Measurements from ENCODE around the gene FMO5.

FMO5 gene

GRCh38 chr1:147238925-147239820 is 14.0 kb upstream of the FMO5 start:
- no peak overlapping the region for H3K27ac ChIP-seq (ENCODE audit: low read depth, low read length)
- H3F3A ChIP-seq (ENCODE audit: control insufficient read depth, insufficient read depth), result no peaks in the 10 kb centered on the region
- H3K4me2 ChIP-seq (ENCODE audit: low read length), result no peak overlapping the region
- peaks cover 8% of the 10 kb centered on the region; the same call in 1 of the 2 replicates for H4K20me1 ChIP-seq (ENCODE audit: control insufficient read depth, insufficient read depth, low read depth, low read length)
- peaks cover 10% of the 10 kb centered on the region for H3K36me3 ChIP-seq (ENCODE audit: control insufficient read depth, low read length)
- no peaks in the 10 kb centered on the region for H3K27me3 ChIP-seq (ENCODE audit: control insufficient read depth, low read length)
- peaks cover 14% of the 10 kb centered on the region for H3K4me1 ChIP-seq (ENCODE audit: control insufficient read depth, low read length)
- peaks cover 17% of the 10 kb centered on the region for H3K79me2 ChIP-seq (ENCODE audit: control insufficient read depth, low read length)
- H3K4me3 ChIP-seq (ENCODE audit: low read length), result no peak overlapping the region
- no peak for TF ChIP-seq EZH2phosphoT487 (IDR thresholded peaks at IDR 0.05; ENCODE audit: borderline replicate concordance, low read length)
- no peak for TF ChIP-seq CTCF (IDR thresholded peaks at IDR 0.05; ENCODE audit: low read depth, low read length, poor library complexity, severe bottlenecking)
- no peaks in the 10 kb centered on the region for H3K9me2 ChIP-seq (replicated peaks; ENCODE audit: control insufficient read depth, low read length)
- peaks cover 22% of the 10 kb centered on the region for H3K9me3 ChIP-seq (ENCODE audit: control insufficient read depth, insufficient read depth, low read length)

GRCh38 chr1:147238053-147238902 is 13.1 kb upstream of the FMO5 start:
- no peaks in the 10 kb centered on the region for H3K27me3 ChIP-seq (ENCODE audit: control insufficient read depth, low read length)
- H3K9me3 ChIP-seq (ENCODE audit: control insufficient read depth, insufficient read depth, low read length), result peaks cover 22% of the 10 kb centered on the region
- peaks cover 9% of the 10 kb centered on the region for H3K4me1 ChIP-seq (ENCODE audit: control insufficient read depth, low read length)
- no peaks in the 10 kb centered on the region for H4K20me1 ChIP-seq (ENCODE audit: control insufficient read depth, insufficient read depth, low read depth, low read length)
- H3F3A ChIP-seq (ENCODE audit: control insufficient read depth, insufficient read depth), result no peaks in the 10 kb centered on the region
- peaks cover 8% of the 10 kb centered on the region for H3K79me2 ChIP-seq (ENCODE audit: control insufficient read depth, low read length)
- no peak overlapping the region for H3K27ac ChIP-seq (ENCODE audit: low read depth, low read length)
- no peak overlapping the region for H3K4me2 ChIP-seq (ENCODE audit: low read length)
- no peaks in the 10 kb centered on the region for H3K9me2 ChIP-seq (replicated peaks; ENCODE audit: control insufficient read depth, low read length)
- peaks cover 6% of the 10 kb centered on the region for H3K36me3 ChIP-seq (ENCODE audit: control insufficient read depth, low read length)
- no peak for TF ChIP-seq EZH2phosphoT487 (IDR thresholded peaks at IDR 0.05; ENCODE audit: borderline replicate concordance, low read length)
- TF ChIP-seq CTCF (IDR thresholded peaks at IDR 0.05; ENCODE audit: low read depth, low read length, poor library complexity, severe bottlenecking), result no peak
- no peak overlapping the region for H3K4me3 ChIP-seq (ENCODE audit: low read length)

GRCh38 chr1:147236959-147237791 is 12.0 kb upstream of the FMO5 start:
- H3K9me3 ChIP-seq (ENCODE audit: control insufficient read depth, insufficient read depth, low read length), result peaks cover 22% of the 10 kb centered on the region
- H3K27me3 ChIP-seq (ENCODE audit: control insufficient read depth, low read length), result no peaks in the 10 kb centered on the region
- no peaks in the 10 kb centered on the region for H3K79me2 ChIP-seq (ENCODE audit: control insufficient read depth, low read length)
- no peaks in the 10 kb centered on the region for H4K20me1 ChIP-seq (ENCODE audit: control insufficient read depth, insufficient read depth, low read depth, low read length)
- no peaks in the 10 kb centered on the region for H3K36me3 ChIP-seq (ENCODE audit: control insufficient read depth, low read length)
- no peak overlapping the region for H3K4me3 ChIP-seq (ENCODE audit: low read length)
- no peaks in the 10 kb centered on the region for H3K9me2 ChIP-seq (replicated peaks; ENCODE audit: control insufficient read depth, low read length)
- no peak overlapping the region for H3K4me2 ChIP-seq (ENCODE audit: low read length)
- peaks cover 8% of the 10 kb centered on the region for H3K4me1 ChIP-seq (ENCODE audit: control insufficient read depth, low read length)
- no peak overlapping the region for H3K27ac ChIP-seq (ENCODE audit: low read depth, low read length)
- no peaks in the 10 kb centered on the region for H3F3A ChIP-seq (ENCODE audit: control insufficient read depth, insufficient read depth)
- TF ChIP-seq EZH2phosphoT487 (IDR thresholded peaks at IDR 0.05; ENCODE audit: borderline replicate concordance, low read length), result no peak
- no peak for TF ChIP-seq CTCF (IDR thresholded peaks at IDR 0.05; ENCODE audit: low read depth, low read length, poor library complexity, severe bottlenecking)
